Ectodermal cell (in vitro differentiated cells): ENCODE measurements around the gene GFI1B.
A peak's percentile ranks its signal among the peaks of the same experiment; 100 is the strongest.

Experiments used
- H3K27ac ChIP-seq: 2 replicates; pipeline ENCODE4 v1.7.0; 2013; ENCODE audit warnings: mild to moderate bottlenecking, low read depth, low read length; ENCODE audit not compliant: insufficient read depth, poor library complexity, severe bottlenecking
- H3K27me3 ChIP-seq: 2 replicates; pipeline ENCODE4 v1.7.0; 2013; ENCODE audit warnings: mild to moderate bottlenecking, low read length; ENCODE audit not compliant: insufficient read depth, control insufficient read depth, poor library complexity, severe bottlenecking
- H3K36me3 ChIP-seq: one replicate; pipeline ENCODE4 v1.7.0; 2013; ENCODE audit warnings: low read length; ENCODE audit not compliant: control insufficient read depth, insufficient read depth
- H3K4me1 ChIP-seq: one replicate; pipeline ENCODE4 v1.7.0; 2013; ENCODE audit warnings: low read length; ENCODE audit not compliant: control insufficient read depth, insufficient read depth
- H3K4me3 ChIP-seq: 2 replicates; pipeline ENCODE4 v1.7.0; 2013; ENCODE audit warnings: low read depth, low read length, control low read depth; ENCODE audit not compliant: insufficient read depth
- H3K9me3 ChIP-seq: 2 replicates; pipeline ENCODE4 v1.7.0; 2013; ENCODE audit warnings: mild to moderate bottlenecking, low read length, moderate library complexity; ENCODE audit not compliant: control insufficient read depth
- WGBS, 2 experiments: methylation state at CpG; one replicate each; pipeline ENCODE4 v1.1.7; 2013; ENCODE audit warnings: missing lambda C conversion rate in 2 of 2; 5-methylcytosine and 5-hydroxymethylcytosine counted together

The GFI1B gene

DNA sequence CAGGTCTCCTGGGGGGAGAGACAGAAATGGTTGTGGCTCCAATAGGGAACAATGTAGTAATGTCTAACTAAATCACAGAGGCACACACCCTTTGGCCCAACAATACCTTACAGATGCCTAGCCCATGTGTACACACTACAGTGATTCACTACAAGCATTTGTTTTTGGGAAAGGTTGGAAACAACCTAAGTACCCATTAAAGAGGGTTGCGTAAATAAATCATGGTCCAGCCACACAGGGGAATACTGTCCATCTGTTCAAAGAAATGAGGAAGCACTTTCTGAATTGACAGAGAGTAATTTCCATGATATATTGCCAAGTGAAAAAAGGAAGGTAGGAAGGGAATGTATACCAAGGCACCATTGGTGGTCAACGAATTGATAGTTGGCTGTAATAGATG lies 30.3 kb downstream of the GFI1B start:
- WGBS, 2 experiments, result 88 to 93% methylated on average over 2 of the region's 2 CpGs
- H3K36me3 ChIP-seq, result no peaks in the 10 kb centered on the region
- H3K27me3 ChIP-seq, result no peaks in the 10 kb centered on the region
- H3K27ac ChIP-seq, result no peak overlapping the region
- H3K9me3 ChIP-seq, result no peaks in the 10 kb centered on the region
- peaks cover 15% of the 10 kb centered on the region for H3K4me1 ChIP-seq
- H3K4me3 ChIP-seq, result no peak overlapping the region

DNA sequence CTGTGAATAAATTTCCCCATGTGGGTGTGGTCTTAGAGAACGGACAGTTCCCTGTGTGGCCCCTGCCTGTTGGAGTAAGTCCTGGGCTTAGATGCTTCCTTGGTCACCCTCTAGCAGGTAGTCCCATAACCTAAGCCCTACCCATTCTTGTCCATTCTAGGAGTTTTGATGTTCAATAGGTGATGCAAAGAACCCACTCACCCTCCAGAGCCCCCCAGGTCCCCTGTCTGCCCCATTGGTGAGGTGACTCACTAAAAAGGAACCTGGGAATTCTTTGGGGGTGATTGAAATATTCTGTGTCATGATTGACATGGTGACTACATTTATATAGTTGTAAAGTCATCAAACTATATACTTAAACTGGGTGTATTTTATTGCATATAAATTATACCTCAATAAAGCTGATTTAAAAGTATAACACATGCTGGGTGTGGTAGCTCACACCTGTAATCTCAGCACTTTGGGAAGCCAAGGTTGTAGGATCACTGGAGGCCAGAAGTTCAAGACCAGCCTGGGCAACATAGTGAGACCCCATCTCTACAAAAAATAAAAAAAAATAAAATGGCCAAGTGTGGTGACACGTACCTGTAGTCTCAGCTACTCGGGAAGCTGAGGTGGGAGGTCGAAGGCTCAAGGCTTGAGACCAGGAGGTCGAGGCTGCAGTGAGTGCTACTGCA lies 31.6 kb downstream of the GFI1B start:
- H3K27ac ChIP-seq, result no peak overlapping the region
- H3K36me3 ChIP-seq, result no peaks in the 10 kb centered on the region
- H3K4me1 ChIP-seq, result peaks cover 3% of the 10 kb centered on the region
- no peaks in the 10 kb centered on the region for H3K27me3 ChIP-seq
- H3K9me3 ChIP-seq, result no peaks in the 10 kb centered on the region
- no peak overlapping the region for H3K4me3 ChIP-seq
- WGBS, 2 experiments, result 80% methylated on average over 5 of the region's 5 CpGs

GRCh38 chr9:133014696-133015095 lies 36.2 kb downstream of the GFI1B start:
- Histone ChIP-seq H3K27me3 (no peaks in the 10 kb centered on the region), H3K27ac (no peak overlapping the region), H3K36me3 (no peaks in the 10 kb centered on the region), H3K4me1 (no peaks in the 10 kb centered on the region), H3K9me3 (no peaks in the 10 kb centered on the region), H3K4me3 (no peak overlapping the region)
- 85 to 96% methylated on average over 4 to 5 of the region's 5 CpGs for WGBS, 2 experiments

DNA sequence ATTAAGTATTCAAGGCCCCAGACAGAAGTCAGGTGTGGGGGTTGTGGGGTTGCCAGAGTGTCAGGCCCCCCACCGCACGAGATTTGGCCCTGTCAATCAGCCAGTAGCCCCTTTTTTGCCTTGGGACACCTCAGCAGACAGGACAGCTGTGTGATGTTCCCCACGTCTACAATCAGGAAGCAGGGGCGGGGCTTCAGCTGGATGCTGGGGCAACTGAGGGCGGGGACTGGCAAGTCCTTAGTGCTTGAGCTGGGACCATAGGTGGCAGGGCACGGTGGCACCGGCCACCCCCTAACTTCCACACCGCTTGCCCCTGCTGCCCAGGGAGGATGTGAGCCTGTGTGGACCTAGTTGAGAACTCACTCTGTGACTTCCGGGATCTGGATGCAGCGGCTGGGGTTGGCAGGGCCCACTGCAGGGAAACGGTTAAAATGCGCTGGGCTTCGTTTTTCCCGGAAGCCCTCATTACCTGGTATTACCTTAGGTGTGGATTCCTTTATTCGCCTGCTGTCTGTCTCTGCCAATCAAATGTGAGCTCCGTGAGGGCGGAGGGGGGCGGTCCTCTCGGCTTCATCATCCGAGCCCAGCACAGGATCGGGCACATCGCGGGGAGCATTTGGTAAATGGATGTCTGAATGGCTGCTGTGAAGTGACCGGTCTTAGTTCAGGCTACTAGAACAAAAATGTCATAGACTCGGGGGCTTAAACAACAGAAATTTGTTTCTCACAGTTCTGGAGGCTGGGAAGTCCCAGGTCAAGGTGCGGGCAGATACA lies 44.8 kb downstream of the GFI1B start:
- 86 to 88% methylated on average over 26 of the region's 26 CpGs for WGBS, 2 experiments
- H3K36me3 ChIP-seq, result no peaks in the 10 kb centered on the region
- H3K27me3 ChIP-seq, result no peaks in the 10 kb centered on the region
- no peak overlapping the region for H3K4me3 ChIP-seq
- no peak overlapping the region for H3K27ac ChIP-seq
- no peaks in the 10 kb centered on the region for H3K4me1 ChIP-seq
- H3K9me3 ChIP-seq, result no peaks in the 10 kb centered on the region

DNA sequence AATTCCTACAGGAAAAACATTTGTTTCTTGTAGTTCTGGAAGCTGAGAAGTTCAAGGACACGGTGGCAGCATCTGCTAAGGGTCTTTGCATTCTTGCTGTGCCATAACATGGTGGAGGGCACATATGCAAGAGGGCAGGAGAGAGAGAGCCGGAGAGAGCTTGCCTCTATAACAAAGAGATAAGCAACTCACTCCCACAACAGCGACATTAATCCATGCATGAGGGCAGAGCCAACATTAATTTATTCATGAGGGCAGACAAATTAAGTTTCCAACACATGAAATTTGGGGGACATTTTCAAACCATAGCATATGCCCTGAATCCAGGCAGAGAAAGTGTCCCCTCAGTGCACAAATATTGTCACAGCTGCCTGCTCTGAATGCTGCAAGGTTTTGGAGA lies 47.9 kb downstream of the GFI1B start:
- Histone ChIP-seq H3K9me3 (no peaks in the 10 kb centered on the region), H3K27ac (no peak overlapping the region), H3K4me3 (no peak overlapping the region), H3K36me3 (no peaks in the 10 kb centered on the region), H3K27me3 (no peaks in the 10 kb centered on the region), H3K4me1 (peaks cover under 1% of the 10 kb centered on the region)
- 72 to 82% methylated on average over 3 of the region's 3 CpGs for WGBS, 2 experiments

DNA sequence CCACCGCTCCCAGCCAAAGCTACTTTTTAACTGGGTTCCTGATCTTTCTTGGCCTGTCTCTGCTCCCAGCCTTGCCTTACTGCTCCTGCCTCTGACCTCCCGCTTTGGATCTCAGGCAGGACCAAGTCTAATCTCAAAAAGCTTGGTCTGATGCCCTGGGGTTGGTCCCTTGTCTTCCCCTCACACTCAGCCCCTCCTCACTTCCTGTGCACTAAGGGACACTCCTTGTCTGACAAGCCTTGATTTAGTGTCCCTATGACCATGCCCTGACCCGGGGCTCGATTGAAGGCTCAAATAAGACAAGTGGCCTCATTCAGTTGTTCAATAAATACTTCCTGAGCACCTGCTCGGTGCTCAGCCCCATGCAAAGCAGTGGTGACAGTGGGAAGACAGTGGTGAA lies 48.6 kb downstream of the GFI1B start:
- Histone ChIP-seq H3K4me3 (no peak overlapping the region), H3K9me3 (no peaks in the 10 kb centered on the region), H3K27ac (no peak overlapping the region), H3K36me3 (no peaks in the 10 kb centered on the region), H3K4me1 (peaks cover 5% of the 10 kb centered on the region), H3K27me3 (no peaks in the 10 kb centered on the region)
- WGBS, 2 experiments, result 71 to 72% methylated on average over 5 of the region's 5 CpGs

DNA sequence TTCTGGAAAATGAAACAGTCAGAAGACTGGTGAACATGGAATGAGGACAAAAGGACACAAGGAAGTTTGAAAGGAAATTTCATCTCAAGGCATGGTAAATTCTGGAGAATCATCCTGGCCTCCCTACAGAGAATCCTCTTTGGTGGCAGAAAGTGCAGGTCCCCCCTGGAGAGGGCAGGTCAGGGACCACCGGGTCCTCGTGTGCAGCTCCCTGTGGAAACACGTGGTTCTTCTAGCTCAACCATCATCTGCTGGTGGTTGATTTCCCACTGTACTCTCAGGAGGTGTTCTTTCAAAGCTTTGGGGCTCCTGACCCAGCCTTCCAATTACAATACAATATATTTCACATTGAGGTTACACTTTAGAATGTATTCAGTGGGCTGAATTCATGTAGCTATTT lies 49.7 kb downstream of the GFI1B start:
- no peaks in the 10 kb centered on the region for H3K27me3 ChIP-seq
- WGBS, 2 experiments, result 89 to 90% methylated on average over 3 of the region's 3 CpGs
- H3K36me3 ChIP-seq, result no peaks in the 10 kb centered on the region
- no peak overlapping the region for H3K27ac ChIP-seq
- no peaks in the 10 kb centered on the region for H3K9me3 ChIP-seq
- no peak overlapping the region for H3K4me3 ChIP-seq
- H3K4me1 ChIP-seq, result peaks cover 5% of the 10 kb centered on the region

- no peak overlapping the region for H3K27ac ChIP-seq
- H3K4me3 ChIP-seq, result peak overlapping the region; percentile 88
- no peaks in the 10 kb centered on the region for H3K27me3 ChIP-seq
- H3K36me3 ChIP-seq, result peaks cover 4% of the 10 kb centered on the region
- WGBS, 2 experiments, result 1% methylated on average over 28 of the region's 28 CpGs
- no peaks in the 10 kb centered on the region for H3K9me3 ChIP-seq
- H3K4me1 ChIP-seq, result peaks cover 5% of the 10 kb centered on the region
Measured at GRCh38 chr9:133029994-133030316, 51.5 kb downstream of the GFI1B start.

DNA sequence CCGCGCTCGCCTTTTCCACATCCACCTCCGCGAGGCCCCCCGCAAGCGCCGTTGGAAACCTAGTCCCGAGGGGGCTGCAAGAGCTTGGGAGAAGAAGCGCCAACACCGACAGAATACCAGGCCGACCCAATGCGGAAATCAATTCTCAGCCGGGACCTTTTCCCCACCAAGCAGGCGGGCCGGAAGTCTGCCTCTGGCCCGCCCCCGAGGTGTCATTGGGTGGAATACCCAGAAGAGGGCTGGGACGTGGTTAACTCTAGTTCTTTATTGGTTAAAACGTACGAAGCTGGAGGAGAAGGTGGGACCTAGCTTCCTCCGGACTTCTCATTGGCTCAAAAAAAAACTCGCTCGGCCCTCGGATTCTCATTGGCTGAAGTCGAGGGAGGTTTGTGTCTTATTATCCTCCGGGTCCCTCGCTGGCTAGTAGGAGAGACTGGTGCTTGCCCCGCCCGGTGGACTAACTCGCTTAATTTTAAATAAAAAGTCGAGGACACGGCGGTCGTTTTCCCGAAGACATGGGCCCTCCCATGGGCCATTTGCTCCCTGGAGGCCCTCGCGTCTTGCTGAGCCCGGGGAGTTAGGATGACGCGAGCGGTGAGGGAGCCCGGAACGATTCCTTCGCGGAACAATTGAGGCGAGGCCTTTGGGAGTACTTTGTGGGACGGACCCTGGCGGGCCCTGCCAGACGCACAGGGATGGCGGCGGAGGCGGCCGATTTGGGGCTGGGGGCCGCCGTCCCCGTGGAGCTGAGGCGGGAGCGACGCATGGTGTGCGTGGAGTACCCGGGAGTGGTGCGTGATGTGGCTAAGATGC lies 52.0 kb downstream of the GFI1B start, which contains the start of gene GTF3C5:
Gene GTF3C5, plus strand, starts transcription at position 681 of the 813 bp plus-strand sequence. Its CDS starts 15 bp downstream, at position 696.
- Histone ChIP-seq H3K9me3 (no peaks in the 10 kb centered on the region), H3K4me3 (peak within 1 kb of the TSS; percentile 88), H3K36me3 (peaks cover 4% of the 10 kb centered on the region), H3K27me3 (no peaks in the 10 kb centered on the region), H3K27ac (peak within 1 kb of the TSS; percentile 52), H3K4me1 (peaks cover 5% of the 10 kb centered on the region)
- WGBS, 2 experiments, result 0 to 1% methylated on average over 63 of the region's 63 CpGs

DNA sequence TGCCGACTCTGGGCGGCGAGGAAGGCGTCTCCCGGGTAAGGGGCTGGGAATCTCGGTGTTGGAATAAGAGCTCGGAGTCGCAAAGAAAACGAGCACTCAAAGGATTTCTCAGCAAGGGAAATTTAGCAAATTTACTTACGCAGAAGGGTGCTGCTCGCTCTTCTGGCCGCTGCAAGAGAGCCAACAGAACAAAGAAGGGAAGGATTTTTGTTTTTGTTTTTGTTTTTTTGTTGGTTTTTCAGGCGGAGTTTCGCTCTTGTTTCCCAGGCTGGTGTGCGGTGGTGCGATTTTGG lies 52.6 kb downstream of the GFI1B start:
- no peaks in the 10 kb centered on the region for H3K9me3 ChIP-seq
- 2% methylated on average over 16 of the region's 16 CpGs for WGBS, 2 experiments
- H3K4me1 ChIP-seq, result peaks cover 5% of the 10 kb centered on the region
- peaks cover 4% of the 10 kb centered on the region for H3K36me3 ChIP-seq
- H3K27me3 ChIP-seq, result no peaks in the 10 kb centered on the region
- H3K4me3 ChIP-seq, result peak overlapping the region; percentile 88
- peak overlapping the region; percentile 52 for H3K27ac ChIP-seq
